ENCODE data around the gene KRTAP15-1. TPM values are rescaled to one million over a fixed set of nuclear protein-coding genes. Genes with fewer than 3 reads are reported as not detected.

Gene KRTAP15-1
- total RNA-seq, 2 experiments from 2014 or later, result not detected

DNA sequence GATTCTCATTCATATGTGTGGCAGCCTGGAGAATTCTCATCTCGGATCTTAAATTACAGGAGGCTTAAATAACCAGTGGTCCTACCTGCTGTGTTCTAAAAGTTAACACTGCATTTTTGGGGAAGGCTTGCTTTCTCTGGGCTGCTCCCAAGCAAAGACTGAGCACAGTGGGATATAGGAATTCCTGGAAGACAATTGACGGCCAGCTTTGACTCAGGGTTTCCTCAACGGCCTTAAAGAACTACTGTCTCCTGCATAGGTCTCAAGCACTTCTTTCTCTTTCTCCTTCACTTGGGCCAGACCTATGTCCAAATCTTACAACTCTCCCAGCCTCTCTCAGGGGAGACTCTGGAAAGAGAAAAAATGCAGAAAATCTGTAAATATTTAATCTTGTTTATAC lies 13.3 kb upstream of the KRTAP15-1 start:
- Histone ChIP-seq H3K27ac (ENCODE audit: low read depth in 1 of 2, low read length in 2 of 2) (no peak overlapping the region), H3K4me1 (ENCODE audit: insufficient read depth, low read length) (no peaks in the 10 kb centered on the region), H3K27me3 (ENCODE audit: control insufficient read depth in 1 of 2, insufficient read depth in 2 of 2, low read length in 2 of 2) (peaks cover 0 to 2% of the 10 kb centered on the region in 2 experiments), H3K9me3 (ENCODE audit: control insufficient read depth in 1 of 2, insufficient read depth in 1 of 2, low read length in 2 of 2) (peaks cover 0 to 4% of the 10 kb centered on the region in 2 experiments), H3K36me3 (ENCODE audit: insufficient read depth, low read length) (no peaks in the 10 kb centered on the region), H3K4me3 (ENCODE audit: low read length) (no peak overlapping the region)
- POLR2A ChIA-PET, result no interaction called here
- peaks cover 4% of the 10 kb centered on the region for H3K27me3 Mint-ChIP-seq
- no peak for ATAC-seq (ENCODE audit: poor library complexity)
- H3K9me3 Mint-ChIP-seq, result peaks cover 3% of the 10 kb centered on the region
- CTCF ChIA-PET, result no interaction called here
- no peak overlapping the region for H3K27ac Mint-ChIP-seq
- no peak for DNase-seq
- no peaks in the 10 kb centered on the region for H3K36me3 Mint-ChIP-seq (ENCODE audit: low read depth)
- intact Hi-C loops (cut with DNase I, micrococcal nuclease), result no loop called here
- H3K4me1 Mint-ChIP-seq (ENCODE audit: low read depth), result no peaks in the 10 kb centered on the region
- H3K4me3 Mint-ChIP-seq, result no peak overlapping the region
- TF ChIP-seq CTCF (IDR thresholded peaks at IDR 0.05), result no peak

DNA sequence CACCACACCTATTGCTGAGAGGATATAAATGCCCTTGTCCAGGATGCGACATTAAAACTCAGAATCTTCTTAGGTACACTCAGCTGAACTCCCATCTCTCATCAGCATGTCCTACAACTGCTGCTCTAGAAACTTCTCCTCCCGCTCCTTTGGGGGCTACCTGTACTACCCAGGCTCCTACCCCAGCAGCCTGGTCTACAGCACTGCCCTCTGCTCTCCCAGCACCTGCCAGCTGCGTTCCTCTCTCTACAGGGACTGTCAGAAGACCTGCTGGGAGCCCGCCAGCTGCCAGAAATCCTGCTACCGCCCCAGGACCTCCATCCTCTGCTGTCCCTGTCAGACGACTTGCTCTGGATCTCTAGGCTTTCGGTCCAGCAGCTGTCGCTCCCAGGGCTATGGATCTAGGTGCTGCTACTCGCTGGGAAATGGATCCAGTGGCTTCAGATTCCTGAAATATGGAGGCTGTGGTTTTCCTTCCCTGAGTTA lies 9.9 kb upstream of the KRTAP15-1 start, which contains the start of gene KRTAP13-4:
KRTAP13-4 (plus strand) TSS at position 51 of the 486 bp plus-strand sequence; CDS start at position 107, 56 bp downstream.
- DNase-seq (no peak), ATAC-seq (ENCODE audit: poor library complexity) (no peak)
- peaks cover 0 to 4% of the 10 kb centered on the region in 2 experiments for H3K27me3 ChIP-seq (ENCODE audit: control insufficient read depth in 1 of 2, insufficient read depth in 2 of 2, low read length in 2 of 2)
- Mint-ChIP-seq H3K36me3 (ENCODE audit: low read depth) (no peaks in the 10 kb centered on the region), H3K27ac (no peak within 1 kb of the TSS), H3K9me3 (no peaks in the 10 kb centered on the region), H3K4me1 (ENCODE audit: low read depth) (no peaks in the 10 kb centered on the region), H3K4me3 (no peak within 1 kb of the TSS), H3K27me3 (peaks cover 8% of the 10 kb centered on the region)
- intact Hi-C loops (cut with DNase I, micrococcal nuclease), result no loop called here
- no peak for TF ChIP-seq CTCF (IDR thresholded peaks at IDR 0.05)
- ChIA-PET POLR2A (no interaction called here), CTCF (no interaction called here)
- H3K9me3 ChIP-seq (ENCODE audit: control insufficient read depth in 1 of 2, insufficient read depth in 1 of 2, low read length in 2 of 2), result peaks cover 0 to 4% of the 10 kb centered on the region in 2 experiments
- H3K4me1 ChIP-seq (ENCODE audit: insufficient read depth, low read length), result no peaks in the 10 kb centered on the region
- H3K36me3 ChIP-seq (ENCODE audit: insufficient read depth, low read length), result no peaks in the 10 kb centered on the region
- no peak within 1 kb of the TSS for H3K27ac ChIP-seq (ENCODE audit: low read depth in 1 of 2, low read length in 2 of 2)
- no peak within 1 kb of the TSS for H3K4me3 ChIP-seq (ENCODE audit: low read length)

DNA sequence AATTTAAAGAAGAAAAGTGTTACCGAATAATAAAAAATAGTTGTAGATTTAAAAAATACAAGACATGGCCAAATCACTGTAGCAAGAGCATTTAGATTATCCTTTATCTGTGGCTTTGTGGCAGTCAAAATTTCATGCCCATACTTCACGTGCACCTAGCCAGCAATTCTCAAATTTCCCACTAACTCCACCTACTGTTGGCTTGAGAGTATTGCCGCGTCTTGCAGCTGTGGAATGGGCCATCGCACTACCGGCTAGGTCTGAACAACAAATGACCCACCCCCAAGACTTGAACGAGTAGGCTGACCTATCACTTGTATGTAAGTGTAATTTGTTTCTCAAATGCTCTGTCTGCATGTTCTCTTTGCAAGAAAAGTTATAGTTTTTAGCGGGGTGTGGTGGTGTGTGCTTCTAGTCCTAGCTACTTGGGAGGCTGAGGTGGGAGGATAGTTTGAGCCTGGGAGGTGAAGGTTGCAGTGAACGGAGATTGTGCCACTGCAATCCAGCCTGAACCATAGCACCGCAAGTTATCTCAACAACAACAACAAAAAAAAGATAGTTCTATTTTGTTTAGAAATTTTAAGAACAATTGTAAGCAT lies 5.9 kb upstream of the KRTAP15-1 start:
- ATAC-seq (ENCODE audit: poor library complexity) (no peak), DNase-seq (peak in 3 of 14 experiments; percentile 6 to 11 (median 9))
- Mint-ChIP-seq H3K4me1 (ENCODE audit: low read depth) (no peaks in the 10 kb centered on the region), H3K27ac (no peak overlapping the region), H3K4me3 (no peak overlapping the region), H3K27me3 (peaks cover 9% of the 10 kb centered on the region), H3K36me3 (ENCODE audit: low read depth) (no peaks in the 10 kb centered on the region), H3K9me3 (no peaks in the 10 kb centered on the region)
- Histone ChIP-seq H3K4me3 (ENCODE audit: low read length) (no peak overlapping the region), H3K9me3 (ENCODE audit: control insufficient read depth in 1 of 2, insufficient read depth in 1 of 2, low read length in 2 of 2) (peaks cover 0 to 7% of the 10 kb centered on the region in 2 experiments), H3K36me3 (ENCODE audit: insufficient read depth, low read length) (no peaks in the 10 kb centered on the region), H3K27me3 (ENCODE audit: control insufficient read depth in 1 of 2, insufficient read depth in 2 of 2, low read length in 2 of 2) (peaks cover 0 to 4% of the 10 kb centered on the region in 2 experiments), H3K4me1 (ENCODE audit: insufficient read depth, low read length) (no peaks in the 10 kb centered on the region), H3K27ac (ENCODE audit: low read depth in 1 of 2, low read length in 2 of 2) (no peak overlapping the region)
- POLR2A ChIA-PET, result no interaction called here
- intact Hi-C loops (cut with DNase I, micrococcal nuclease), result no loop called here
- CTCF ChIA-PET, result no interaction called here
- no peak for TF ChIP-seq CTCF (IDR thresholded peaks at IDR 0.05)
